Lower leg skin (tissue), 4 donors: ENCODE measurements around the gene PP2D1. TPM values are rescaled to one million over a fixed set of nuclear protein-coding genes. Genes with fewer than 3 reads are reported as not detected.

Source experiments
- DNase-seq, 2 donors: peaks; one replicate each; pipeline ENCODE4 v3.0.0-alpha.2; 2019; ENCODE audit warnings: low spot score in 2 of 2
- H3K4me3 ChIP-seq: fragments of 200-600 bp; sonication (generic); 2 replicates; pipeline ENCODE4 v1.5.1; 2017; ENCODE audit warnings: mild to moderate bottlenecking, low read depth; ENCODE audit not compliant: poor library complexity, severe bottlenecking
- CTCF ChIP-seq, 3 donors: fragments of 450-650 bp; IDR thresholded peaks; one replicate each; pipeline ENCODE4 v1.5.1; 2016; ENCODE audit warnings: antibody characterized with exemption in 3 of 3, mild to moderate bottlenecking in 3 of 3, moderate library complexity in 2 of 3
- POLR2A ChIP-seq, 2 donors: fragments of 450-650 bp; IDR thresholded peaks; one replicate each; pipeline ENCODE4 v1.6.1; 2016 to 2017; ENCODE audit warnings: antibody characterized with exemption in 2 of 2, mild to moderate bottlenecking in 1 of 2, moderate library complexity in 1 of 2
- WGBS, 2 donors: methylation state at CpG; one replicate each; pipeline ENCODE4 v1.1.5; 2018; 5-methylcytosine and 5-hydroxymethylcytosine counted together
- intact Hi-C: fragments of 100-400 bp; cut with DNase I; formaldehyde crosslinking; loops from one replicate; pipeline ENCODE4 v1.15.0; 2023; ENCODE audit warnings: low total_unique reads
- total RNA-seq, 4 donors: library from RNA; depleted of rRNA; stranded (reverse); fragments of >200 nt; gene quantifications; one replicate each; pipeline ENCODE4 v1.1.0, GENCODE V29; 2016

PP2D1 gene, protein sequence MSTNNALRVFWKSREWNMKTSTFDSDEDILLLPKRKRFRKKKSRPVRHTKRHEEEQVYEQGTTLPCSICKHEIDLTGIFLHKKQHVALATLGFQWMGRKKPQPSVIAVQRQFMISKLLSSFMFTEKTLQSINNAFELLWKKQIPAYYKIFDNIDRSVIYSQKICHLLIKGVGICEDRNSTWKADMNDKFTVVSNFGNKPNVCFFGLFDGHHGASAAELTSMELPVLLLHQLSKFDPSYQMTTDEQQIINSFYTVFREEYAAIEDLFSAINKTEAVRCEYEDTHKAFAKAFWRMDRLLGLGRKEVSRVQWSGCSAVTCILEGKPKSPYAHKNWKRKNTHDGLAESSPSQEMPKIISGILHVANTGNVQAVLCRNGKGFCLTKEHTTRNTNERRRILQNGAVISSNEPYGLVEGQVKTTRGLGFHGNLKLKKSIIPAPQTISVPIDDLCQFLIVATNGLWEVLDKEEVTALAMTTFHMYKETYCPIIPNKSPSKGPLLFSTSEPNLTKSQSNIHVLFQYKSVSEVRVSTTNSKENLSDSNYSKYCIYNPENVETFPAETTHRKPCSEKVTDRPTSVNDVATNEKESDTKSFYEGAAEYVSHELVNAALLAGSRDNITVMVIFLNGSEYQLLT
- total RNA-seq, result not detected

DNA sequence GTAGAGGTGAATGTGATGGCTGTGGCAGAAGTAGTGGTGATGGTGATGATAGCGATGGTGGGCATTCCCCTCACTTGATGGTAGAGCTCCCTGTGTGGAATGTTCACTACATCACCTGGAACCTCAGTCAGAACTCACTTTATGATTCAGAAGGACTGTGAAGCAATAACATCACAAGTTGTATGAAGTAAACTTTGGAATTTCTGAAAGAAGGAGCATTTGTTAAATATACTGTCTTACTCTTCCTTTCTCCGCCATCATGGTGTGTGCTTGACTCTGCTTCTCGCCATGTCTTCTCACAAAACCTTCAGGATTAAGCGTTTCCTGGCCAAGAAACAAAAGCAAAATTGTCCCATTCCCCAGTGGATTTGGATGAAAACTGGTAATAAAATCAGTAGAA is at the start of gene PP2D1:
Gene PP2D1, minus strand, starts transcription at position 101 of the 400 bp plus-strand sequence. CDS start 192 bp downstream, outside the sequence.
- intact Hi-C loops, result no loop called here
- WGBS, 2 donors, result 95 to 97% methylated on average over 4 of the region's 4 CpGs
- DNase-seq, result no peak
- TF ChIP-seq POLR2A (IDR thresholded peaks at IDR 0.05) (no peak), CTCF (IDR thresholded peaks at IDR 0.05) (no peak)
- H3K4me3 ChIP-seq, result no peak within 1 kb of the TSS

DNA sequence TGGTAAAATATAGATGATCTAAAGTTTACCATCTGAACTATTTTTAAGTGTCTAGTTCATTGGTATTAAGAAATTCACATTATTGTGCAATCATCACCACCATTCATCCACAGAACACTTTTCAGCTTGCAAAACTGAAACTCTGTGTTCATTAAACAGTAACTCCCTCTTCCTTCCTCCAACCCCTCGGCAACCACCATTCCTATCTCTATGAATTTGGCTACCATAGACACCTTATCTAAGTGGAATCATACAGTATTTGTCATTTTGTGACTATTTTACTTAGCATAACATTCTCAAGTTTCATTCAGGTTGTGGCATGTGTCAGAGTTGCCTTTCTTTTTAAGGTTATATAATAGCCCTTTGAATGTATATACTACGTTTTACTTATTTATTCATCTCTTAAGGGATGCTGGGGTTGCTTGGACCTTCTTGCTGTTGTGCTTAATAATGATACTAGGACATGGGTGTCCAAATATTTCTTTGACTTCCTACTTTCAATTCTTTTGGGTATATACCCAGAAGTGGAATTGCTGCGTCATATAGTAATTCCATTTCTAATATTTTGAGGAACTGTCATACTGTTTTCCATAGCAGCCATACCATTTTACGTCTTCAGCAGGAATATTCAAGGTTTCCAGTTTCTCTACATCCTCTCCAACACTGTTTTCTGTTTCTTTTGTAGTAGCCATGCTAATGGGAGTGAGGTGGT is 49.1 kb upstream of the PP2D1 start:
- WGBS, 2 donors, result 53 to 55% methylated on average over 4 of the region's 4 CpGs
- intact Hi-C loops, result no loop called here
- H3K4me3 ChIP-seq, result no peak overlapping the region
- TF ChIP-seq POLR2A (IDR thresholded peaks at IDR 0.05), result no peak
- TF ChIP-seq CTCF (IDR thresholded peaks at IDR 0.05), result no peak
- no peak for DNase-seq

DNA sequence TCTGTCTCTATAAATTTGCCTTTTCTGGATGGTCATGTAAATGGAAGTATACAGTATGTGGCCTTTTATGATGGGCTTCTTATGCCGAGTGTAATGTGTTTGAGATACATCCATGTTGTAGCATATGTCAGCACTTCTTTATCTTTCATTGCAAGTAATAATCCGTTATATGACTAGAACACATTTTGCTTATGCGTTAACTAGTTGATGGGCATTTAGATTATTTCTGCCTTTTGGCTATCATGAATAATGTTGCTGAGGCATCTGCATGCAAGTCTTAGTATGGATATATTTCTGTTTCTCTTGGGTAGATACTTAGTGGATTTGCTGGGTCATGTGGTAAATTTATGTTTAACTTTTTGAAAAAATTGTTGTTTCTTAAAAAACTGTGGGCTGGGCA is 47.9 kb upstream of the PP2D1 start:
- TF ChIP-seq POLR2A (IDR thresholded peaks at IDR 0.05) (no peak), CTCF (IDR thresholded peaks at IDR 0.05) (no peak)
- no peak overlapping the region for H3K4me3 ChIP-seq
- WGBS, 2 donors, result 84 to 90% methylated on average over 3 of the region's 3 CpGs
- no peak for DNase-seq
- intact Hi-C loops, result no loop called here

GRCh38 chr3:20057612-20058180 is 45.6 kb upstream of the PP2D1 start:
- TF ChIP-seq POLR2A (IDR thresholded peaks at IDR 0.05), result no peak
- TF ChIP-seq CTCF (IDR thresholded peaks at IDR 0.05), result no peak
- H3K4me3 ChIP-seq, result no peak overlapping the region
- WGBS, 2 donors, result 34 to 41% methylated on average over 2 of the region's 2 CpGs
- no peak for DNase-seq
- intact Hi-C loops, result no loop called here

DNA sequence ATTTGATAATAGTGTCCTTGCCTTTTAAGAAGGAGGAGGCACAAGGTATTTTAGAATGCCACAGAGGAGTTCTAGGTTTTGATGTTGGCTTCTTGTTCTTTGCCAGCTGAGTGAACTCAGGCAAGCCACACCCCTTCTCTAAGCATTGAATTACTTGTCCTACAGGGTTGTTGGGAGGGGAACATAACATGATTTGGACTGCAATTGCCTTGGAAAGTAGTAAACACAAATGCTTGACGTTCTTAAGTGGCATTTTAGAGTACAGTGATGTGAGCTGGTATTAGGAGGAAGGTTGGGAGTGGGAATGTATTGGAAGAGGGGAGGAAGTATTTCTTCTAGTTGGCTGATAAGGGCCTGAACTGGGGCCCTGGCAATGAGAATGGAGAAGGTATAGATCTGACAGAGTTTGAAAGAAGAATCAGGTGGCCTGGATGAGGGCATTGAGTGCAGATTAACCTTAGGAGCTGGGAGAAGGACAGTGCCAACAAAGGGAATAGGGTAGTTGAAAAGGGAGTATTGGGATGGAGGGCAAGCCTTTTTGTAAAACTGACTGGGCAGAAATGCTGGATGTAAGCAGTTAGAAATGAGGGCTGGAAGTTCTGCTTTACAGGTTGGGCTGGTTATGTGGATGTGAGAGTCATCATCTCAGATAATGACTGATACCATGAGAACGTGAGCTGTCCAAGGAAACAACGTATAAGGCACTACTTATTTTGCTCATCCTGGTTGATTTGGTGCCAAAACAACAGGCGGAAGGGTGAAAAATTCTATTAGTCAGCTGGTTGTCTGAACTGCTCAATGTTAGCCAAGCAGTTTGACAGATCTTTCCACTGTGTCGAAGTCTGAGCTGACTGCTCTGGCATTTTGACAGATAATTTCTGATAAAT is 44.9 kb upstream of the PP2D1 start:
- no peak overlapping the region for H3K4me3 ChIP-seq
- TF ChIP-seq POLR2A (IDR thresholded peaks at IDR 0.05) (no peak), CTCF (IDR thresholded peaks at IDR 0.05) (no peak)
- 5 to 7% methylated on average over 5 of the region's 5 CpGs for WGBS, 2 donors
- intact Hi-C loops, result no loop called here
- DNase-seq, result peak; percentile 40 to 76
